NCI-H187 (cell line): ENCODE measurements around the gene ZFAND6.
A peak's percentile ranks its signal among the peaks of the same experiment; 100 is the strongest.
"Not testable (repeated sequence)": the region's sequence is repeated elsewhere in the genome, so short reads cannot be mapped to it uniquely, and the experiment has no call there.

ENCODE experiments used
- DNase-seq, 2 experiments: peaks; one replicate each; lab custom pipeline; 2025; lab: John Stamatoyannopoulos, UW

ZFAND6 gene

GRCh38 chr15:80151148-80151547 lies 91.7 kb downstream of the ZFAND6 start:
- DNase-seq, result no peak

- no peak for DNase-seq
These were observed 92.1 kb downstream of the ZFAND6 start for GRCh38 chr15:80151576-80151975.

DNA sequence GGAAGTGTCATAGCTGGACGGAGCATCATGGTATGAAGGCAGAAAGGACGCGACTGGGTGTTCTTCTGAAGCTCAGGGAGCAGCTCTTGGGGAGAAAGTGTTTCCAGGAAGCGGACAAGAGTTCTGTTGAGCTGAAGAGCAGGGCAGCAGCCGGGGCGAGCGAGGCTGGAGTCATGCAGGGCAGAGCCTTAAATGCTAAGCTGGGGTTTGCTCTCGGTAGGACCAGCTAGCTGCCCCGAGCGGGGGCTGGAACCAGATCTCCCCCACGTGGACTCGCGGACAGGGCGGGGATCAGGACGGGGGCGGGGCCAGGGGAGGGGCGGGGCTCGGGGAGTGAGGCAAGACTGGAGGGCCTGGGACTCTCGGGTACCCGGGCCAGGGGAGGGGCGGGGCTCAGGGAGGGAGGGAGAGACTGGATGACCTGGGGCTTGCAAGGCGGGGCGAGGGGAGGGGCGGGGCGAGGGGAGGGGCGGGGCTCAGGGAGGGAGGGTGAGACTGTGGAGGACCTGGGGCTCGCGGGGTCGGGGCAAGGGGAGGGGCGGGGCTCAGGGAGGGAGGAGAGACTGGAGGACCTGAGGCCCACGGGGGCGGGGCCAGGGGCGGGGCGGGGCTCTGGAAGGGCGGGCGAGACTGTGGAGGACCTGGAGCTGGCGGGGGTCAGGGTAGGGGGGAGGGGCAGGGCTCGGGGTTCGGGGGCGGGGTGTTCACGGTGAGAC lies 92.9 kb downstream of the ZFAND6 start:
- peak; percentile 45 to 74 for DNase-seq

- DNase-seq, result no peak
These were observed 93.7 kb downstream of the ZFAND6 start, which contains the start of gene FAH for GRCh38 chr15:80152896-80153876. Gene FAH, plus strand, starts transcription at chr15:80152999. Its CDS starts 56 bp downstream, at chr15:80153055.

GRCh38 chr15:80153900-80154299 lies 94.4 kb downstream of the ZFAND6 start:
- DNase-seq, result no peak

- no peak for DNase-seq
These were observed 94.9 kb downstream of the ZFAND6 start for GRCh38 chr15:80154336-80154735.

DNA sequence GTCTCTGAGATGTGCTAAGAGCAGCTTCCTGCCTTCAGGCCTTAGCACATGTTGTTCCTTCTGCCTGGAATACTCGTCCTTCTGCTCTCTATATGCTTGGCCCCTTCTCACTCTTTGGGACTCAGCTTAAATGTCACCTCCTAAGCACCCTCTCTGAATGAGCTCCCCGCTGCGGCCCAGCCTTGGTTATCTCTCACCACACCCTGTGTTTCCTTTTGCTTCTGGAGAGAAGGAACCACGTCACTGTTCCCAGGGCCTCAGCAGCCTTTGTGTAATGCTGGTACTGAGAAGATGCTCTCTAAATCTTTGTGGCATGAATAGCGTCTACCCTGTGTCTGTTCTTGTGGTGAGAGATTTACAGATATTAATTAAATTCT lies 95.5 kb downstream of the ZFAND6 start:
- no peak for DNase-seq

DNA sequence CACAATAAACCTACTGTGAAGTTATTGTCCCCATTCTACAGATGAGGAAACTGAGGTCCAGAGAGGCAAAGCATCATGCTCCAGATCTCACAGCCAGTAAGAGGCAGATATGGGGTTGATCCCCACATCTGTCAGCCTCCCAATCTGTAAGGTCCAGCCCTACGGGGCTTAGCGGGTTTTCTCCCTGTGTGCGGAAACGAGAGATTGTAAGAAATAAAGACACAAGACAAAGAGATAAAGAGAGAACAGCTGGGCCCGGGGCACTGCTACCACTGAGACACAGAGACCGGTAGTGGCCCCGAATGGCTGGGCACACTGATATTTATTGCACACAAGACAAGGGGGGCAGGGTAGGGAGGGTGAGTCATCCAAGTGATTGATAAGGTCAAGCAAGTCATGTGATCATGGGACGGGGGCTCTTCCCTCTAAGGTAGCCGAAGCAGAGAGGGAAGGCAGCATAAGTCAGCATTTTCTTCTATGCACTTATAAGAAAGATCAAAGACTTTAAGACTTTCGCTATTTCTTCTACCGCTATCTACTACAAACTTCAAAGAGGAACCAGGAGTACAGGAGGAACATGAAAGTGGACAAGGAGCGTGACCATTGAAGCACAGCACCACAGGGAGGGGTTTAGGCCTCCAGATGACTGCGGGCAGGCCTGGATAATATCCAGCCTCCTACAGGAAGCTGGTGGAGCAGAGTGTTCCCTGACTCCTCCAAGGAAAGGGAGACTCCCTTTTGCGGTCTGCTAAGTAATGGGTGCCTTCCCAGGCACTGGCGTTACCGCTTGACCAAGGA lies 96.1 kb downstream of the ZFAND6 start:
- not testable (repeated sequence) for DNase-seq

DNA sequence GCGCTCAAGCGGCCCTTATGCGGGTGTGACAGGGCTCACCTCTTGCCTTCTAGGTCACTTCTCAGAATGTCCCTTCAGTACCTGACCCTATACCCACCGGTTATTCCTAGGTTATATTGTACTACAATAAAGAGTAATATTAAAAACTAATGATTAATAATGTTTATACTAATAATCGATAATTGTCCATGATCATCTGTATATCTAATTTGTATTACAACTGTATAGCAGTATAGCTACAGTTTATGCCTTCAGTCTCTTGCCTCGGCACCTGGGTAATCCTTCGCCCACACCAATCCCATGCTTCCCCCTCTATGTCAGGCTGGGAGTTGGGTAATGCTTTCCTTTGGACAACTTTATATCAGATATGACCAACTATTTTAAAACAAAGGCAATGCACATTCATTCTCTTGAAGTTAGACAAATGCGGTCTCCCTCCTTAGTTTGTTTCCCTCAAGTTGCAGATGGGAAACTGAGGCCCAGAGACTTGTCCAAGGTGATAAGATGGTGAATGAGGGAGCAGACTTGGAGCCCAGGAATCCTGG lies 96.8 kb downstream of the ZFAND6 start:
- DNase-seq, result no peak

DNA sequence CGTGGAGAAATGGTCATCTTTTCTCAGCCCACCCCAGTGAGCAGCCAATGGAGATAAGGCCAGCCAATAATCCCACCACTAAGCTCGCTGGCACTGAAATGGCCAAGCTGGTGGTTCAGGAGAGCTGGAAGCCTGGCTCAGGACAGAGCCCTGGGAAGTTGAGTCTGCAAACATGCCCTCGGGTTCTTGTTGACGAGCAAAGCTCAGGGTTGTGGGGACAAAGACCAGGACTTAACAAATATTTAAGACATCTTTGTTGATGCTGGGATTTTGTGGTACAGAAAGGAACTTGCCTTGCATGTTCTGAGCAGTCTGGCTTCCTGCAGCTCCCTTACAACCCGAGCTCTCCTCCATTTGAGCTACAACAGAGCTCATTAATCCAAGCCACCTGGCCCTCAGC lies 97.7 kb downstream of the ZFAND6 start:
- no peak for DNase-seq

- no peak for DNase-seq
These were observed 99.8 kb downstream of the ZFAND6 start for GRCh38 chr15:80159301-80159700.

DNA sequence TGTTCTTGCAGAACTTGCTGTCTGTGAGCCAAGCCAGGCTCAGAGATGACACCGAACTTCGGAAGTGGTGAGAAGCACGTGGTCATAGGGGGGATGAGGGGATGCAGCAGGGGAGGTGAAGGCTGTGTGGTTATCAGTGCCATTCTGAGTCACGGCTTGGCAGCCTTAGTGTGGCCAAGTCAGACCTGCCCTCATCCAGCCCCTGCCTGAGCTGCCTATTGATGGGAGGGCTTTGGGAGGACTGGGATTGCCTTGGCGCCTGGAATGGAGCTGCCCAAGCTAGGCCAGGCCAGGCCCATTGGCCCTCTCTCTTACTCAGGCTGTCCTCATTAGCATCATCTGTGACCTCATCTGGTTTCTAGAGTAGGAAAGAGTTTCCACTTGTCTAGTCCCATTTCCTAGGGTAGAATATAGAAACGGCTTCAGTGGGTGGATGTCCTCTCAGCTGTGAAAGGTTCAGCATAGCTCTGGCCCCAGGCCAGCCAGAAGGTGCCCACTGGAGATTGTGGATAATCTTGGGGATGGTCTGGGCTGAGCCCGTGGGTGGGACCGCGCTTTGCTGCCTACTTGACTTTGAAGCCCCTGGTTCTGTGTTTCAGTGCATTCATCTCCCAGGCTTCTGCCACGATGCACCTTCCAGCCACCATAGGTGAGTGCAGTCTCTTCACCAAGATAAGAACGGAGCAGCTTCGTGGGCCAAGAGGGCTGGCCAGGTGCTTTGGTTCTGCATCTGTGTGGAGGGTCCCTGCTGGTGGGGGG lies 100.5 kb downstream of the ZFAND6 start:
- DNase-seq, result no peak

DNA sequence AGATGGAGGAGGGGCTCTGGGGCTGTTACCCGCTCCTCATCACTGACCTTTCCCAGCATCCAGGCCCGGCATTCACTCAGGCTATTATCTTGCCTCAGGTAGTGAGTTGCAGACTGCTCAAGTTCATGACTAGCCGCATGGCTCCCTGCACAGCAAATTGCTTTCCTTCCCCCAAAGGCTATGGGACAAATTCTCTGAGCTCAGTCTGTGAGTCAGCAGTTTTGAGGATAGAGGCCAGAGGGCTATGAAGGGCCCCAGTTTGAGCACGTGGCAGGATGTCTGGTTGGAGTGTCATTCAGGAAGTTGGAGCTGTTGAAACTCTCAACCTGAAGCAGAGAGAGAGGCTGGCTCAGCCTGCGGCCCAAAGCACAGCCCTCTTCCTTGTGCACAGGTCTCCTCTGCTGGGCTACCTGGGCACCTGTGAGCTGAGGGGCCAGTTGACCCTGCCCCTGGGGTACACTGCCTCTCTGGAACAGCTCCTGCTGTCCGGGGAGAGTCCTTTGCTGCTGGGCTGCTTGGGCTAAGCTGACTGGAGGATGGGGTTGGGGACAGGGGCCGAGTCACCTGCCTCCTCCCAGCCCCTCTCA lies 101.2 kb downstream of the ZFAND6 start:
- no peak for DNase-seq

DNA sequence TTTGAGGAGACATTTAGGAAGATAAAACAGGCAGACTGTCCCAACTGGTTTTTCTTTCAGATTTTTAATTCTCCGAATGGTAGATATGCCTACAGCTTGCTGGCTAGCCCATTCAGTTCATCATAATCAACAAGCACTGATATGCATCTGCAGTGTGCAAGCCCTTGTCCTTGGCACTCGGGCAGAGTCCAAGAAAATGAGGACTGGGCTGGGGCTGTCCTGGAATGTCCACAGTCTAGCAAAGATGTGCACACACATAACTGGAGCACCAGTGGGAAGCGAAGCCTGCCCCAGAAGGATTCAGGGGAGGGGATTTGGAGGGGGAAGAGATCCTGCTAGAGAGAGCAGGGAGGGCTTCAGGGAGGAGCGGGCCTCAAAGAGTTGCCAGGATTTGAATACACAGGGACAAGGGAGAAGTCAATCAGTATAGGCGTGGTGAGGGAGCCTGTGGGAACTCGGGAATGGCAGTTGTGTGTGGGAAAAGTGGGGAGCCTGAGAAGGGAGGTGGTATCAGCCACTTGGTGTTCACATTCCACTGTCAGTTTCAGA lies 102.1 kb downstream of the ZFAND6 start:
- no peak for DNase-seq

DNA sequence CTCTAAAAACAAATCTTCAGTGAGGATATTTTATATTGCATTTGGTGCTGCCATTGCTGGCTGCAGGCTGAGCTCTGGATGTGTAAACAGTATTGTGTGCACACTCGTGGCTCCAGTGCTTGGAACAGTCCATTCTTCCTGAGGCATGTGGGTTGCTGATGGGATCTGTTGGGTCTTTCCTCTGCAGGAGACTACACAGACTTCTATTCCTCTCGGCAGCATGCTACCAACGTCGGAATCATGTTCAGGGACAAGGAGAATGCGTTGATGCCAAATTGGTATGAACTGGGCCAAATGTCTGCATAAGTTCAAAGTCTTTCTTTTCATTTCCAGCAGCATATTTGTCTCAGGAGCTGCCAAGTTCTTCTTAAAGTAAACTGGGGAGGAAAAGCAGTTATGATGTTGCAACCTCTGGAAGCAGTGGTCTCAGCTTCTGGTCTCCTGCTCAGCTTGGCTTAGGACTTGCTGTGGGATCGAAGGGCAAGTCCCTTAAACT lies 102.6 kb downstream of the ZFAND6 start:
- no peak for DNase-seq

GRCh38 chr15:80163217-80163616 lies 103.7 kb downstream of the ZFAND6 start:
- no peak for DNase-seq

- no peak for DNase-seq
These were observed 104.4 kb downstream of the ZFAND6 start for GRCh38 chr15:80163897-80164296.

DNA sequence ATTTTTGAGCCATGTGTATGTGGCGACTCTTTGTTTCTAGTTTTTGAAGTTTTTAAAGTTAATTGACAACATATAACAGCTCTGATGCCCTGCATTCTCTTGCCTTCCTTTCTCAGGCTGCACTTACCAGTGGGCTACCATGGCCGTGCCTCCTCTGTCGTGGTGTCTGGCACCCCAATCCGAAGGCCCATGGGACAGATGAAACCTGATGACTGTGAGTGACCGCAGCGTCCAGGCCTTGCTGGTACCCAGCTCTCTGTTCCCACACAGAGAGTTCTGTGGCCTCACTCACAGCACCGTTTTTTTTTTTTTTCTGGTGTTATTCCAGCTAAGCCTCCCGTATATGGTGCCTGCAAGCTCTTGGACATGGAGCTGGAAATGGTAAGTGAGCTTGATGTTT lies 108.5 kb downstream of the ZFAND6 start:
- DNase-seq, result no peak

DNA sequence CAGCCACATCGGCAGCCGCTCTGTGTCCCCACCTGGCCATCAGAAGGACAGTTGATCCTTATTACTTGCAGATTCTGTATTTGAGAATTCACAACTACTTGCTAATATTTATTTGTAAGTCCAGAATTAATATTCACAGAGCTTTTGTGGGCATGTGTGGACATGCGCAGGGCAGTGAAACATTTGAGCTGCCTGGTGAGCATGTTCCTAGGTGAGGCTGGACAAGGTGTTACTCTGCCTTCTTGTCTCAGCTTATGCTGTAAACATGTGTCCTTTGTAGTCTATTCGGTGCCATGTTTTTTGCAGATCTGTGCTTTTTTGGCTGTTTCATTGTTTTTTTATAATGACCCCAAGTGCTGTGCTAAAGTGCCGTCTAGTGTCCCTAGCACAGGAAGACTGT lies 108.9 kb downstream of the ZFAND6 start:
- no peak for DNase-seq

DNA sequence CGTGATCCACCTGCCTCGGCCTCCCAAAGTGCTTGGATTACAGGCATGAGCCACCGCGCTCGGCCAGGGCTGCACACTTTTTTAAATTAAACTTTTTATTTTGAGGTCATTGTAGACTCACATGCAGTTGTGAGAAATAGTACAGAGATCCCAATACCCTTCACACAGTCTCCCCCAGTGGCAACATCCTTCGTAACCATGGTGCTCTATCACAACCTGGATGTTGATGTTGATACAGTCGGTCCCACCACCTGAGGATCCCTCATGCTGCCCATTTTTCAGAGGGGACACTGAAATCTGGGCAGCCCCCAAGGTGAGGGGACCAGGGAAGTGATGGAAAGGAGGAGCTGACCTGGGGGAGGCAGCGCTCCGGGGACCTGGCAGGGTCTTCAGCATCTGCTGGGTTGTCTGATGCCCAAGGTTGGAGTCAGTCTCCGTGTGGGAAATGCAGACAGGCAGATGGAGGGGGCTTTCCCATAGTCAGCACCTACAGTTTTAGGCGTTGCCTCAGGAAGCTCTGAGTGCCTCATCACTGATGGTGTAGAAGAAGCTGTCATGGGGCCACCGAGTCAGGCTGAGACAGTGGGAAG lies 110.4 kb downstream of the ZFAND6 start:
- DNase-seq, result no peak
